UCSD-AML1 (cell line): Measurements from ENCODE around the gene SH3PXD2B.
"Not testable (repeated sequence)": the region's sequence is repeated elsewhere in the genome, so short reads cannot be mapped to it uniquely, and the experiment has no call there.

Source experiments
- DNase-seq: peaks from one replicate; lab custom pipeline; 2025; ENCODE audit not compliant: unreplicated experiment; lab: John Stamatoyannopoulos, UW

SH3PXD2B gene

GRCh38 chr5:172420235-172420939 lies 33.9 kb downstream of the SH3PXD2B start:
- DNase-seq: no peak

- DNase-seq: no peak
Observed at GRCh38 chr5:172418862-172419814, 35.2 kb downstream of the SH3PXD2B start.

- no peak for DNase-seq
Observed at GRCh38 chr5:172417983-172418630, 36.2 kb downstream of the SH3PXD2B start.

GRCh38 chr5:172417130-172417841 lies 37.0 kb downstream of the SH3PXD2B start:
- no peak for DNase-seq

- DNase-seq: no peak
Observed at GRCh38 chr5:172415362-172416275, 38.7 kb downstream of the SH3PXD2B start.

GRCh38 chr5:172414531-172415361 lies 39.6 kb downstream of the SH3PXD2B start:
- no peak for DNase-seq

- DNase-seq: no peak
Observed at GRCh38 chr5:172413601-172414171, 40.6 kb downstream of the SH3PXD2B start.

- peak; percentile 53 for DNase-seq
Observed at GRCh38 chr5:172412724-172413286, 41.5 kb downstream of the SH3PXD2B start.

GRCh38 chr5:172411484-172412072 lies 42.7 kb downstream of the SH3PXD2B start:
- no peak for DNase-seq

- DNase-seq: no peak
Observed at GRCh38 chr5:172410662-172411483, 43.5 kb downstream of the SH3PXD2B start.

- DNase-seq: peak; percentile 29
Observed at GRCh38 chr5:172410160-172410559, 44.2 kb downstream of the SH3PXD2B start.

GRCh38 chr5:172409477-172409876 lies 44.8 kb downstream of the SH3PXD2B start:
- DNase-seq: not testable (repeated sequence)

- DNase-seq: no peak
Observed at GRCh38 chr5:172407822-172408221, 46.5 kb downstream of the SH3PXD2B start.

GRCh38 chr5:172407241-172407691 lies 47.1 kb downstream of the SH3PXD2B start:
- no peak for DNase-seq

- DNase-seq: no peak
Observed at GRCh38 chr5:172405226-172406107, 48.9 kb downstream of the SH3PXD2B start.

- DNase-seq: no peak
Observed at GRCh38 chr5:172404746-172405145, 49.6 kb downstream of the SH3PXD2B start.
